ENCODE results near the gene NR2E1.
A peak's percentile ranks its signal among the peaks of the same experiment; 100 is the strongest.

- TF ChIP-seq CTCF (optimal IDR thresholded peaks at IDR 0.05 in 1 of 3, IDR thresholded peaks at IDR 0.05 in 1 of 3, conservative IDR thresholded peaks at IDR 0.05 in 1 of 3; ENCODE audit: extremely low read depth in 1 of 3, insufficient read depth in 2 of 3, low read length in 3 of 3): peak in 1 of 3 experiments; percentile 27
- TF ChIP-seq EZH2 (IDR thresholded peaks at IDR 0.05; ENCODE audit: low read length): no peak
Observed at GRCh38 chr6:108145639-108146038, 20.2 kb upstream of the NR2E1 start.

All from keratinocyte (primary cell).